ENCODE measurements around the gene RNF186.
"Not testable (repeated sequence)": the region's sequence is repeated elsewhere in the genome, so short reads cannot be mapped to it uniquely, and the experiment has no call there.

RNF186 gene

GRCh38 chr1:19797827-19798226, 17.3 kb downstream of the RNF186 start:
- H3K4me3 ChIP-seq (ENCODE audit: low read length), result no peak overlapping the region
- no peak for DNase-seq (ENCODE audit: low read depth)
- TF ChIP-seq, protein P1, sequence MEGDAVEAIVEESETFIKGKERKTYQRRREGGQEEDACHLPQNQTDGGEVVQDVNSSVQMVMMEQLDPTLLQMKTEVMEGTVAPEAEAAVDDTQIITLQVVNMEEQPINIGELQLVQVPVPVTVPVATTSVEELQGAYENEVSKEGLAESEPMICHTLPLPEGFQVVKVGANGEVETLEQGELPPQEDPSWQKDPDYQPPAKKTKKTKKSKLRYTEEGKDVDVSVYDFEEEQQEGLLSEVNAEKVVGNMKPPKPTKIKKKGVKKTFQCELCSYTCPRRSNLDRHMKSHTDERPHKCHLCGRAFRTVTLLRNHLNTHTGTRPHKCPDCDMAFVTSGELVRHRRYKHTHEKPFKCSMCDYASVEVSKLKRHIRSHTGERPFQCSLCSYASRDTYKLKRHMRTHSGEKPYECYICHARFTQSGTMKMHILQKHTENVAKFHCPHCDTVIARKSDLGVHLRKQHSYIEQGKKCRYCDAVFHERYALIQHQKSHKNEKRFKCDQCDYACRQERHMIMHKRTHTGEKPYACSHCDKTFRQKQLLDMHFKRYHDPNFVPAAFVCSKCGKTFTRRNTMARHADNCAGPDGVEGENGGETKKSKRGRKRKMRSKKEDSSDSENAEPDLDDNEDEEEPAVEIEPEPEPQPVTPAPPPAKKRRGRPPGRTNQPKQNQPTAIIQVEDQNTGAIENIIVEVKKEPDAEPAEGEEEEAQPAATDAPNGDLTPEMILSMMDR (conservative IDR thresholded peaks at IDR 0.05; ENCODE audit: low read depth, low read length), result no peak

DNA sequence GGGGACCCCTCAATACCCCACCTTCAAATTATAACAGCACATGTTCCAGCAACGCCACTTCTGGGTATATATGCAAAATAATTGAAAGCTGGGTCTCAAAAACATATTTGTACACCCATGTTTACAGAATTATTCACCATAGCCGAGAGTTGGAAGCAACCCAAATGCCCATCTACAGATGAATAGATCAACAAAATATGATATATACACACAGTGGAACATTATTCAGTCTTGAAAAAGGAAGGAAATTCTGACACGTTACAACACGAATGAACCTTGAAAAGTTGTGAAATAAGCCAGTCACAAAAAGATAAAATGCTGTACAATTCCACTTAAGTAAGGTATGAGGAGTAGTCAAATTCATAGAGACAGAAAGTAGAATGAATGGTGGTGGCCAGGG, 20.5 kb downstream of the RNF186 start:
- no peak for DNase-seq (ENCODE audit: low read depth)
- TF ChIP-seq, protein P1 (conservative IDR thresholded peaks at IDR 0.05; ENCODE audit: low read depth, low read length), result no peak
- H3K4me3 ChIP-seq (ENCODE audit: low read length), result no peak overlapping the region

DNA sequence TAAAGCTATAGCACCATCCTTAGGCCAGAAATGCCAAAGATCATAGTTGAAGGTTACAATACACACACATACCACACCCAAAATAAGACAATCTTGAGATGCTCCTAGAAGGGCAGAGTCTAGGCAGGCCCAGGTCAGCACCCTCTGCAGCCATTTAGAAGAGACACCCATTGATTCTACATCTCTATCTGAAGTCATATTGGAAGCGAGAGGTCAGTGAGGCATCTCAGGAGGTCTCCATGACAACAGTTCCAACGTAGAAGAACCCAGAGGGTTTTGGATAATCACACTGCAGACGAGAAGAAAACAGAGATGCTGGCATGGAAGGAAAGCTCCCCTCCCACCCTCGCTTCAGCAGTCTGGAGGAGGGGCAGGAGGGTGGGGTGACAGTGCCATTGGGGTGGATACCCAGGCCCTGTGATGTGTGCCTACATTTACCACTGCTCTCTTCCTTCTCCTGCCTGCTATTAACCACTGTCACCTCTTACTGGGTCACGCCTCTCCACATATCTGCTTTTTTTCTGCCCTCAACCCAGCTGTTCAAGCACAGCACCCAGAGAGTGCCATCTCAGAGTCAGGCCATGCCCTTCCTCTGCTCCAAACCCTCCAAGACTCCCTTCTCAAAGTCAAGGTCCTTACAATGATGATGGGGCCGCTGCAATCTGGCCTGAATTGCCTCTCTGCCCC, 21.6 kb downstream of the RNF186 start:
- TF ChIP-seq, protein P1 (conservative IDR thresholded peaks at IDR 0.05; ENCODE audit: low read depth, low read length), result no peak
- no peak for DNase-seq (ENCODE audit: low read depth)
- no peak overlapping the region for H3K4me3 ChIP-seq (ENCODE audit: low read length)

GRCh38 chr1:19792237-19793002, 22.7 kb downstream of the RNF186 start:
- H3K4me3 ChIP-seq (ENCODE audit: low read length), result no peak overlapping the region
- DNase-seq (ENCODE audit: low read depth), result no peak
- TF ChIP-seq, protein P1 (conservative IDR thresholded peaks at IDR 0.05; ENCODE audit: low read depth, low read length), result no peak

GRCh38 chr1:19790061-19790975, 24.8 kb downstream of the RNF186 start:
- H3K4me3 ChIP-seq (ENCODE audit: low read length); DNase-seq (ENCODE audit: low read depth): not testable (repeated sequence)

- no peak overlapping the region for H3K4me3 ChIP-seq (ENCODE audit: low read length)
- no peak for DNase-seq (ENCODE audit: low read depth)
- TF ChIP-seq, protein P1 (conservative IDR thresholded peaks at IDR 0.05; ENCODE audit: low read depth, low read length), result no peak
Measured at GRCh38 chr1:19786988-19787423, 28.1 kb downstream of the RNF186 start.

GRCh38 chr1:19785660-19786059, 29.4 kb downstream of the RNF186 start:
- no peak for DNase-seq (ENCODE audit: low read depth)
- TF ChIP-seq, protein P1 (conservative IDR thresholded peaks at IDR 0.05; ENCODE audit: low read depth, low read length), result no peak
- H3K4me3 ChIP-seq (ENCODE audit: low read length), result no peak overlapping the region

All from retinal pigment epithelial cell (primary cell).